ENCODE results near the gene PPP1R9B. TPM values are rescaled to one million over a fixed set of nuclear protein-coding genes. Genes with fewer than 3 reads are reported as not detected.

Gene PPP1R9B
- total and polyA plus RNA-seq, 4 donors: 0.90 to 26.1 (median 7.1) TPM

DNA sequence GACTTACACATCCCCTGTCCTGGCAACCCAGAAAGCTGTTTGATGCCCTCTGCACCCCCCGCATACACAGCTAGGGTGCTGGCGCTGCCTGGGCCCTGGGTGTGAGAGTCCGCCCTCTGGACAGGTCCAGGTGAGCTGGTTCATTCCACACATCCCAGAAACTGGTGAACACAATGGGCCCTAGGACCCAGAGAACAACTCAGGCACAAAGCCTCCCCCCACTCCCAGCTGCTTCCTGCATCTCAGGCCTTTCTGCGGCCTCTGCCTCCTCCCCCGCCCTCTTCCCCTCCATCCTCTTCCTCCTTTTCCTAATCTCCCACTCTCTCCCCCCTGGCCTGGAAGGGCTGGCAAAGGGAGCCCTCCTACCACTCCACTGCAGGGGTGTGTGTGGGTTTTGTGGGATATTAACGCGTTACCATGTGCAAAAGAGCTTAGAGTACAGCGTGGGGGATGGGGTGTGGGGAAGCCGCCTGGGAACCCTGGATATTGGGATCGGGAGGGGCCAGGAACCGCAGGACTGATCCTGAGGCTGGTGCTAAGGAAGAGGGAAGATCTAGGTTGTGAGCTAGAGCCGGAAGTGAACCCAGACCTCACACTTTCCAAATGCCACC, 1.6 kb upstream of the PPP1R9B start:
- H3K9ac ChIP-seq (ENCODE audit: low read depth in 1 of 2, low read length in 2 of 2): peak overlapping the region; percentile 0 to 33
- H3K36me3 ChIP-seq (ENCODE audit: control insufficient read depth in 4 of 4, insufficient read depth in 3 of 4, low read depth in 1 of 4, low read length in 3 of 4): no peaks in the 10 kb centered on the region
- 28% methylated on average over 12 of the region's 12 CpGs for WGBS
- no peaks in the 10 kb centered on the region for H3K9me3 ChIP-seq (ENCODE audit: control insufficient read depth in 4 of 4, low read length in 3 of 4)
- H3K27ac ChIP-seq (ENCODE audit: low read depth in 1 of 2, low read length in 2 of 2): peak overlapping the region; percentile 79 to 82
- DNase-seq (ENCODE audit: low spot score): peak; percentile 75
- H3K27me3 ChIP-seq (ENCODE audit: control insufficient read depth in 4 of 4, insufficient read depth in 4 of 4, low read length in 3 of 4): no peaks in the 10 kb centered on the region
- H3K4me1 ChIP-seq (ENCODE audit: control insufficient read depth in 4 of 4, insufficient read depth in 4 of 4, low read length in 3 of 4): peaks cover 7 to 40% (median 32%) of the 10 kb centered on the region in 4 donors
- peak overlapping the region in 2 of 3 donors; percentile 42 to 73 for H3K4me3 ChIP-seq (ENCODE audit: low read depth in 1 of 3, low read length in 3 of 3)
- TF ChIP-seq, protein P1, sequence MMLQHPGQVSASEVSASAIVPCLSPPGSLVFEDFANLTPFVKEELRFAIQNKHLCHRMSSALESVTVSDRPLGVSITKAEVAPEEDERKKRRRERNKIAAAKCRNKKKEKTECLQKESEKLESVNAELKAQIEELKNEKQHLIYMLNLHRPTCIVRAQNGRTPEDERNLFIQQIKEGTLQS (IDR thresholded peaks at IDR 0.05): no peak
- TF ChIP-seq HNF4A (conservative IDR thresholded peaks at IDR 0.05): peak; percentile 48 to 60
- no peak for TF ChIP-seq YY1 (IDR thresholded peaks at IDR 0.05)
- TF ChIP-seq GABPA (IDR thresholded peaks at IDR 0.05 in 1 of 2, conservative IDR thresholded peaks at IDR 0.05 in 1 of 2): peak in 1 of 2 donors; percentile 34
- TF ChIP-seq, protein P2, sequence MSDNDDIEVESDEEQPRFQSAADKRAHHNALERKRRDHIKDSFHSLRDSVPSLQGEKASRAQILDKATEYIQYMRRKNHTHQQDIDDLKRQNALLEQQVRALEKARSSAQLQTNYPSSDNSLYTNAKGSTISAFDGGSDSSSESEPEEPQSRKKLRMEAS (IDR thresholded peaks at IDR 0.05): peak; percentile 36
- TF ChIP-seq FOXA2 (IDR thresholded peaks at IDR 0.05): no peak
- TF ChIP-seq, protein P3, sequence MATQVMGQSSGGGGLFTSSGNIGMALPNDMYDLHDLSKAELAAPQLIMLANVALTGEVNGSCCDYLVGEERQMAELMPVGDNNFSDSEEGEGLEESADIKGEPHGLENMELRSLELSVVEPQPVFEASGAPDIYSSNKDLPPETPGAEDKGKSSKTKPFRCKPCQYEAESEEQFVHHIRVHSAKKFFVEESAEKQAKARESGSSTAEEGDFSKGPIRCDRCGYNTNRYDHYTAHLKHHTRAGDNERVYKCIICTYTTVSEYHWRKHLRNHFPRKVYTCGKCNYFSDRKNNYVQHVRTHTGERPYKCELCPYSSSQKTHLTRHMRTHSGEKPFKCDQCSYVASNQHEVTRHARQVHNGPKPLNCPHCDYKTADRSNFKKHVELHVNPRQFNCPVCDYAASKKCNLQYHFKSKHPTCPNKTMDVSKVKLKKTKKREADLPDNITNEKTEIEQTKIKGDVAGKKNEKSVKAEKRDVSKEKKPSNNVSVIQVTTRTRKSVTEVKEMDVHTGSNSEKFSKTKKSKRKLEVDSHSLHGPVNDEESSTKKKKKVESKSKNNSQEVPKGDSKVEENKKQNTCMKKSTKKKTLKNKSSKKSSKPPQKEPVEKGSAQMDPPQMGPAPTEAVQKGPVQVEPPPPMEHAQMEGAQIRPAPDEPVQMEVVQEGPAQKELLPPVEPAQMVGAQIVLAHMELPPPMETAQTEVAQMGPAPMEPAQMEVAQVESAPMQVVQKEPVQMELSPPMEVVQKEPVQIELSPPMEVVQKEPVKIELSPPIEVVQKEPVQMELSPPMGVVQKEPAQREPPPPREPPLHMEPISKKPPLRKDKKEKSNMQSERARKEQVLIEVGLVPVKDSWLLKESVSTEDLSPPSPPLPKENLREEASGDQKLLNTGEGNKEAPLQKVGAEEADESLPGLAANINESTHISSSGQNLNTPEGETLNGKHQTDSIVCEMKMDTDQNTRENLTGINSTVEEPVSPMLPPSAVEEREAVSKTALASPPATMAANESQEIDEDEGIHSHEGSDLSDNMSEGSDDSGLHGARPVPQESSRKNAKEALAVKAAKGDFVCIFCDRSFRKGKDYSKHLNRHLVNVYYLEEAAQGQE (IDR thresholded peaks at IDR 0.05): no peak
- TF ChIP-seq FOXA1 (IDR thresholded peaks at IDR 0.05): no peak
- no peak for TF ChIP-seq EGR1 (IDR thresholded peaks at IDR 0.05; ENCODE audit: low read depth in 2 of 2)
- TF ChIP-seq, protein P4, sequence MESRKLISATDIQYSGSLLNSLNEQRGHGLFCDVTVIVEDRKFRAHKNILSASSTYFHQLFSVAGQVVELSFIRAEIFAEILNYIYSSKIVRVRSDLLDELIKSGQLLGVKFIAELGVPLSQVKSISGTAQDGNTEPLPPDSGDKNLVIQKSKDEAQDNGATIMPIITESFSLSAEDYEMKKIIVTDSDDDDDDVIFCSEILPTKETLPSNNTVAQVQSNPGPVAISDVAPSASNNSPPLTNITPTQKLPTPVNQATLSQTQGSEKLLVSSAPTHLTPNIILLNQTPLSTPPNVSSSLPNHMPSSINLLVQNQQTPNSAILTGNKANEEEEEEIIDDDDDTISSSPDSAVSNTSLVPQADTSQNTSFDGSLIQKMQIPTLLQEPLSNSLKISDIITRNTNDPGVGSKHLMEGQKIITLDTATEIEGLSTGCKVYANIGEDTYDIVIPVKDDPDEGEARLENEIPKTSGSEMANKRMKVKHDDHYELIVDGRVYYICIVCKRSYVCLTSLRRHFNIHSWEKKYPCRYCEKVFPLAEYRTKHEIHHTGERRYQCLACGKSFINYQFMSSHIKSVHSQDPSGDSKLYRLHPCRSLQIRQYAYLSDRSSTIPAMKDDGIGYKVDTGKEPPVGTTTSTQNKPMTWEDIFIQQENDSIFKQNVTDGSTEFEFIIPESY (IDR thresholded peaks at IDR 0.05): no peak
- TF ChIP-seq RAD21 (IDR thresholded peaks at IDR 0.05): peak in 1 of 2 donors; percentile 14
- no peak for TF ChIP-seq JUND (IDR thresholded peaks at IDR 0.05)
- TF ChIP-seq SP1 (IDR thresholded peaks at IDR 0.05): peak; percentile 61
- TF ChIP-seq TAF1 (conservative IDR thresholded peaks at IDR 0.05): no peak
- TF ChIP-seq RXRA (IDR thresholded peaks at IDR 0.05): peak; percentile 25
- no peak for TF ChIP-seq HNF4G (IDR thresholded peaks at IDR 0.05)
- TF ChIP-seq, protein P5, sequence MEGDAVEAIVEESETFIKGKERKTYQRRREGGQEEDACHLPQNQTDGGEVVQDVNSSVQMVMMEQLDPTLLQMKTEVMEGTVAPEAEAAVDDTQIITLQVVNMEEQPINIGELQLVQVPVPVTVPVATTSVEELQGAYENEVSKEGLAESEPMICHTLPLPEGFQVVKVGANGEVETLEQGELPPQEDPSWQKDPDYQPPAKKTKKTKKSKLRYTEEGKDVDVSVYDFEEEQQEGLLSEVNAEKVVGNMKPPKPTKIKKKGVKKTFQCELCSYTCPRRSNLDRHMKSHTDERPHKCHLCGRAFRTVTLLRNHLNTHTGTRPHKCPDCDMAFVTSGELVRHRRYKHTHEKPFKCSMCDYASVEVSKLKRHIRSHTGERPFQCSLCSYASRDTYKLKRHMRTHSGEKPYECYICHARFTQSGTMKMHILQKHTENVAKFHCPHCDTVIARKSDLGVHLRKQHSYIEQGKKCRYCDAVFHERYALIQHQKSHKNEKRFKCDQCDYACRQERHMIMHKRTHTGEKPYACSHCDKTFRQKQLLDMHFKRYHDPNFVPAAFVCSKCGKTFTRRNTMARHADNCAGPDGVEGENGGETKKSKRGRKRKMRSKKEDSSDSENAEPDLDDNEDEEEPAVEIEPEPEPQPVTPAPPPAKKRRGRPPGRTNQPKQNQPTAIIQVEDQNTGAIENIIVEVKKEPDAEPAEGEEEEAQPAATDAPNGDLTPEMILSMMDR (IDR thresholded peaks at IDR 0.05; ENCODE audit: low read depth, low read length, missing input control): peak; percentile 10
- peak; percentile 70 for TF ChIP-seq NR2F2 (IDR thresholded peaks at IDR 0.05)

Measured in liver (tissue), 9 donors.